Skeletal muscle cell (primary cell): ENCODE results near the gene MAML3.
A peak's percentile ranks its signal among the peaks of the same experiment; 100 is the strongest.

Experiments
- DNase-seq: peaks from one replicate; pipeline ENCODE4 v3.0.0-alpha.2; 2010; ENCODE audit warnings: low read depth
- H3K4me3 ChIP-seq: 2 replicates; pipeline ENCODE4 v1.5.1; 2011; ENCODE audit warnings: low read depth, mild to moderate bottlenecking, control low read depth, low read length, moderate library complexity

Gene MAML3

DNA sequence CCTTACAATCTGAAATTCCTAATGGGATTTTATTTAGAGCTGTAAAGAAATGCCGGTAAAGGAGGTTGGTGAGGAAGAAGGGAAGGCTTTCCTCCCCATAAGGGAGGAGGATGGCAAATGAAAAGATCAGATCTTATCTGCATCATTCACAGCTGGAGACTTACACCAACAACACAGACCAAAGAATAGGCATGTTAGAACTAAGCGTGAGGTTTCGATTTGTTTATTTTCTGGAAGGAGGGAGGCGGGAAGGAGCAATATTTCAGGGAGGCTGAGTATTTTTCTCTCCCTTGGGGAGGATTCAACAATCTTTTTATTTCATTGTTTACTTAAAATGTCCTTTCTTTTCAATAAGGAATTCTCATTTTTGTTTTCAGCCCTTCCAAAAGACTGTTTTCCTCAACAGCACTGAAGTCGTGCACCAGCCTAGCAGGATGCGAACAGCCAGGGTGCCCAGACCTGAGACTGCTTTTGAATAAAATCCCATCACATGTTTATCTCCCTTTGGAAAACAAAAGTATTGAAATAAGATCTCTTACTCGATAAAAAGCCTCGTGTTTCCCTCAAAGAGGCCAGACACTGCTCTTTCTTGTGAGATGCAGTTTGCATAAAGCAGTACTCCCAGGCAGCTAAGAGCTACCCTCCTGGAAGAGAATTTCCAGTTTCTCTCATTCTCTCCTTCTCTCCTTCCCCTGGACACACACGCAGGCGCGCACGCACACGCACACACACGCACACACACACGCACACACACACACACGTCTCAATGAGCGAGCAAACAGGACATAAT lies 252.3 kb downstream of the MAML3 start:
- peak overlapping the region; percentile 21 for H3K4me3 ChIP-seq
- no peak for DNase-seq

DNA sequence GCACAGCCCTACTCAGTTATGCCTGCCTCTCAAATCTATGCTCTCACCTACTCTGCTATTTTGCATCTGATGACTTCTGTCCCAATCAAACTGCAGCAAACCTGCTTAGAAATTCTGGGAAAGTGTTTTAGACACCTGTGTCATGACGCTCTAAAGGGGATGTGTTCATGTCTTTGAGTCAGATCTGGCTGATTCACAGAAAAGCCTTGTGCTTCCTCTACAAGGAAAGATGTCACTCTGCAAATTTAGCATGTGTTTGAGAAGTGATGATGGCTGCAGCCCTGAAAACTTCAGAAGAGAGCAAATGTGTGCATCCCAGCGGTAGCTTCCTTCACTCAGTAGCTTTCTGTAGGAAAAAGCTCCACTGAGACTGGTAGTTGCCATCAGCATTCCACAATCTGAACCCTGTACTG lies 253.0 kb downstream of the MAML3 start:
- H3K4me3 ChIP-seq: no peak overlapping the region
- no peak for DNase-seq

DNA sequence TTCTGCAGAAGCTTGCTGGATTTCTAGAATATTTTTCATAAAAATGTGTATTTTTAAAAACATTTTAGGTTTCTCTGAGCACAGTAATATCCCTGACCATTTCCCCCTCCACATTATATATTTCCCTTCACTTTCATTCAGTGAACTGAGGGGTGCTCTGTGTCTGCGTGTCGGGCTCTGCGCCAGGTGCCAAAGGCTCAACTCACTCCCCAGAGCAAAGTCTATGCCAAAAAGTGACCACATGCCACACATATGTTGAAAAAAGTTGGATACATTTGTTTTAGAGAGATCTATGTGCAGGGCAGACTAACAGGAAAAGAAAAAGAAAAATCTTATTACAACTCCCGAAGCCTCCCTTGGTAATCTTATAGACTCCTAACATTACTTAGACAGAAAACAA lies 254.6 kb downstream of the MAML3 start:
- no peak overlapping the region for H3K4me3 ChIP-seq
- no peak for DNase-seq

DNA sequence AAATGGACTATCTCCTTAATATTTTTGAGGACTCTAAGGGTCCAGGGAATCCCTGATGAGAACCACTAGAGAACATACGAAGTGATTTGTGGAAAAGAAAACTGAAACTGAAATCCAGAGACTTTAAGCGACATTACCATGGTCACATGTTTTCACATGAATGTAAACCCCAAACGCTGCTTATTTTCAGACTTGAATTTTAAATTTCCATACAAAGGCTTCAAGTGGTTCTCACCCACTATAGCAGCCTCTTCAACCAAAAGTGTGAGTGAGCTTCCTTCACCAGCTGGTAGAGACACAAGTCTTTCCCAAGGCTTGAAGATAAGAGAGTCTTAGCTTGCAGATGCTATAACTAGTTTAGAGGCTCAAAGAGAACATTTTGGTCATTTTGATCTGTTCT lies 255.7 kb downstream of the MAML3 start:
- no peak for DNase-seq
- H3K4me3 ChIP-seq: no peak overlapping the region

DNA sequence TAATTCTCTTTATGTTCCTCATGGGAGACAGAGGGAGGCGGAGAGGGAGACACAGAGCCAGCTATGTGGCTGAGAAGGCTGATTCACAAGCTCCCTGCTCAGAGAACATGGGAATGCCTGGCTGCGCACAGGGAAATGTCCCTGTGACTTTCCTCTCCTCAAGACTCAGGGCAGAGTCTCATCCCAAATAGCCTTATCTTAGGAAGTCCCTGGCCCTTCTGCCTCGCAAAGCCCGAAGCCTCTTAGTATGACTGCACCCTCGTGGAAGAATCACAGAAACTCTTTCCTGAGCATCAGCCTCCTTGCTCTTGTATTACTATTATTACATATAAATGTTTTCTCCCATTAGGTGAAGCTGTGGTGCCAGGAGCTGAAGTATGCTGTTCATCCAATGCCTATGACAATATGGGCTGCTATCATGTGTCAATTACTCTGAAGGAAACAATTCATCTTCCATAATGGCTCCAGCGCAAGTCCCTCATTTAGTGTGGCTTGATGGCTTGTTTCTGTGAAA lies 257.8 kb downstream of the MAML3 start:
- DNase-seq: no peak
- no peak overlapping the region for H3K4me3 ChIP-seq

DNA sequence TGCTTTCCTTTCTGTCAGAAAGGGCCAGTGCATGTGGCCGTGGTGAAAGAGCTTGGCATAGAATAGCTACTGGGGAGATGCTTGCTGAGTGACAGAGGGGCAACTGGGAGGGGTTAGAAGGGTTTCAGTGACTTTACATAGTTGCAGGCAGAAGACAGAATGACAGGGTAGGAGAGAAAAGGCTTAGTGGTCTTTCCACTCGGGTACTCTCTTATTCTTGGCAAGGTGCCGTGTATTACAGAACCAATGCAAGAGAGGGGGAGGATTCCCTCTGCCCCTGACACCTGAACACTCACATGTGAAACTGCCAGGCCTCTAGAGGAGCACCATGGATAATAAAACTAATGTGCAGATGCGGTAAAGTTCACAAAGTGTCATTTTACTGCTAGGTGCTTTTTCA lies 260.2 kb downstream of the MAML3 start:
- DNase-seq: no peak
- no peak overlapping the region for H3K4me3 ChIP-seq

DNA sequence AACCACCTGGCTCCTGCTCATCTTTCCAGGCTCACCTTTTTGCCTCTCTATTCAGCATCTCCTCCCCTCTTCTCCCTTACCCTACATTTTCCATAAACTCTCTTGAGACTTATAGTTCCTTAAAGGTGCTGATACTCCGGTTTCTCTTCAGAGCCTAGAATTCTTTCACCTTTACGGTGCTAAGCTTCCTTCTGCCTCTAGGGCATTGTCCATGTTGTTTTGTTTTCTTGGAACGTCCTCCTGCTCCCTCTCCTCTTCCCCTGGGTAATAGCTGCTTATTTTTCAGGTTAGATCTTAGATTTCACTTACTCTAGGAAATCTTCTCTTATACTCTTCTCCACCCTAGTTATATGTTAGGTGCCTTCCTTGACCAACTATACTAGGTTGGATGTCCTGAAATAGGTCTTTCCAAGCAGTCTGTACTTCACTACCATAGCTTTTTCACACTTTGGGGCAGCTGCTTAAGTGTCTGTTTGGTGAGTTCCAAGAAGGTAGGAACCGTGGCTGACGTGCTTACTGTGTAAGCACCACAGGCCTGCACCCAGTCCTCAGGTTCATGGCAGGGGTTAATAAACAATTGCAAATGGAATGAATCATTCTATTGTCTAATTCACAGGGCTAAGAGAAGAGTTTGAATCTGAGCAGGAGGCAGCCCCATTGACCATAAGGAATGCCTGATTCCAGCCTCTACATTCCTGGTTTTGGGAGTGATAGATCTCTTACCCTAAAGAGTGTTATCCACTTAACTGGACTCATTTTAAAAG lies 260.8 kb downstream of the MAML3 start:
- no peak overlapping the region for H3K4me3 ChIP-seq
- no peak for DNase-seq

DNA sequence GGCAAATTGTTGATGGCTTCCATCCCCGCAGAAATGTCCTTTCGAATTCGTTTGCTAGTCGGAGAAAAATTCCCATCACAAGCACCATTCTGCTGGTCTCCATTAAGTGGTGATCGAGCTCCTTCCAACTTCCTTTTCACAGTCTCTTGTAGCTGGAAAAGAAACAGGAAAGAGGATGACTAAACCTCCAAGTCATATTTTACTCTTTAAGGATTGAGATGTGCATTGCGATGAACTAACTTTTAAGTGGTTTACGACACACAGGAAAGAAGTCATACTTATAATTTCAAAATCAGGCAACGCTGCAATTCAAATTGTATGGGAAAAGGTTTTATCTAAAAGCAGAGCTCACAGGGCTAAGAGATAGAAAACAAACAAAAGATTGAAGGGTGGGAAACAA lies 263.2 kb downstream of the MAML3 start:
- no peak overlapping the region for H3K4me3 ChIP-seq
- peak; percentile 52 for DNase-seq

DNA sequence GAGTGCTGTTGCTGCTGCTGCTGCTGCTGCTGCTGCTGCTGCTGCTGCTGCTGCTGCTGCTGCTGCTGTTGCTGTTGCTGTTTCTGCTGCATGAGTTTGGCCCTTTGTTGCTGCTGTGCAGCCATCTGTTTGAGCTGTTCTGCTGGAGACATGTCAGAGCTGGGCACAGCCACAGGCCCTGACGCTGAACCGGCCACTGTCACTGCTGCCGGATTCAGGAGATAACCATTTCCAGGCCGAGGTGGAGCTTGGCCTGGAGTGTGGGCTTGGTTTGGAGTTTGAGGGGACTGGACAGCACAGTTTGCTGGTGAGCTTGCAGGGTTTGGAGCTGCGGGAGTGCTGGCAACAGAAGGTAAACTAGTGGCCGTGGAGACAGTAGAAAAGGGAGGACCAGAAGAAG lies 264.1 kb downstream of the MAML3 start:
- no peak overlapping the region for H3K4me3 ChIP-seq
- no peak for DNase-seq

DNA sequence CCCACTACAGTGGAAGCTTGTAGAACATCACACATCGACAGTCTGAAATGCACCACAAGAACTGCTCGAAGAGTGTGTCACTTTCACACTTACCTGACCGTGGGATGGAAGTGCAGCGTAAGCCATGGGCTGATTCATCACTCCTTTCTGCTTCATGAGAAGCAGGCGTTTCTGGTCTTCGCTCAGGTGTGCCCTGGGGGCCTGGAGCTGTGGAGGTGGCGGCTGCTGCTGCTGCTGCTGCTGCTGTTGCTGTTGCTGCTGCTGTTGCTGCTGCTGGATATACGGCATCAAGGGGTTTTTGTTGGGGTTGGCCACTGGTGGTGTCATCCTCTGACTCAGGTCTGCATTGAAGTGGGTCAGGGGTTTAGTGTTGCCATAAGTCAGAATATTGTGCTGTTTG lies 264.7 kb downstream of the MAML3 start:
- H3K4me3 ChIP-seq: no peak overlapping the region
- no peak for DNase-seq

DNA sequence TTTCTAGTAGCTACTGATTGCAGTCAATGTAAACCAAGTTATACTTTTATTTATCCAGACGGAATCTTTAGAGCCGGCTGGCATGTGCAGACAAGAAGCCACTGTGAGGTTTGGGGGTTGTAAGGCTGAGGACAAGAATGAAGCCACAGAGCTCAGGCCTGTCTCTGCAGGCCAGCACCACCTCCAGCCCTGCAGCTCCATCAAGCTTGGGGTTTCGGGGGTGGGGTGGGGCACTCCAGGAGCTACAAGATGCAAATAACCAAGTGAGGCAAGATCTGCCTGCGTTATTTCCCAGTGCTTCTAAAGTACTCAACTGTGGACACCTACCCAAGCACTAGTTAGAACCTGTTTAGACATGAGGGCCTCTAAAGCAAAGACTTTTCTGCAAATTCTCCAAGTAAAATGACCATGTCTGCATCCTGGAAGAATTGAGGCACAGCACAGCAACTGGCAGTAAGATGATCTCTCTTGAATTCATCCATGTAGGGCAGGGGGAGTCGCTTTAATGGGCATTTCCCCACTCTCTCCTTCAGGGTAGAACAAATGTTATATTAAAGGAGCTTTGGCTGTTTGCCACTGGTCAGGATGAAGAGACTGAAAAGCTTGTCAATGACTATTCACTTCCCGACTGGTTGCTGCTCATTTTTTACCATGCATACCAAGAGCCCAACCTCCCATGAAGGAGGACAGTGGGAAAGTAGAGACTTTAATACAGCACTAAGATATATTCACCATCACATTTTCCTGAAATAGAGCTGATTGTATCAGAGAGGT lies 265.8 kb downstream of the MAML3 start:
- no peak for DNase-seq
- H3K4me3 ChIP-seq: no peak overlapping the region

DNA sequence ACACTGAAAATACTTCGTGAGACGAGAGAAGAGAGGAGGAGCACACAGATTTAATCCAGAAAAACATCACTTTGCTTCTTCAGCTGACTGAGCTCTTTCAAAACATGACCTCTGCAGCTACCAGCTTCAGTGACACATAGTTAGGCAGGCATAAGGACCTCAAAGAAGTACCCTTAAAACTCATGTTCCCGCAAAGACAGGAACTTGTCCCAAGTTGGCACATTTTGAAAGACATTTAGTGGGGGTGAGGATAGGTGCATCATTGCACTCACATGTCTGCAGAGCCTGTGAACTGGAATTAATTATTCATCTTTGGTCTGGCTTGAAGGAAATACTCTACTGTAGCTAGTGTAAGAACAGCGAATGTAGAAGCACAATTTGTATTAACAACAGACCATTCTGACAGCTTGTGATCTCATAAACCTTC lies 266.6 kb downstream of the MAML3 start:
- no peak overlapping the region for H3K4me3 ChIP-seq
- DNase-seq: no peak

DNA sequence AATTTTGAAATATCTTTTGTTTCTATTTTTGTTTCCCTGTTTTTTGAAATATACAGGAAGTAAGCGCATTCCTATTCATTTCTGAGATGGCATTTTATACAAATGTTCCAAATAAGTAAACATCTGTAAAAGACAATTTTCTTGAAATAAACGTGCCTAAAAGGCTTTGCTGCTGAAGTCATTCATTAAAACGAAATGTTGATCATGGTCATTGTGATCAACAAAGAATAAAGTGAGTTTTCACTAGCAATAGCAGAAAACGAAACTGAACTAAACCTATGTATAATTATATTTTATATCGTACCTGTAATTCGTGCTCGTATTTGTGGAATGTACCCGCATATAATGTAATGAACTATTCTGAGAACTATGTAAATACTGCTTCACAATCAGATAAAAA lies 267.2 kb downstream of the MAML3 start:
- H3K4me3 ChIP-seq: no peak overlapping the region
- no peak for DNase-seq

DNA sequence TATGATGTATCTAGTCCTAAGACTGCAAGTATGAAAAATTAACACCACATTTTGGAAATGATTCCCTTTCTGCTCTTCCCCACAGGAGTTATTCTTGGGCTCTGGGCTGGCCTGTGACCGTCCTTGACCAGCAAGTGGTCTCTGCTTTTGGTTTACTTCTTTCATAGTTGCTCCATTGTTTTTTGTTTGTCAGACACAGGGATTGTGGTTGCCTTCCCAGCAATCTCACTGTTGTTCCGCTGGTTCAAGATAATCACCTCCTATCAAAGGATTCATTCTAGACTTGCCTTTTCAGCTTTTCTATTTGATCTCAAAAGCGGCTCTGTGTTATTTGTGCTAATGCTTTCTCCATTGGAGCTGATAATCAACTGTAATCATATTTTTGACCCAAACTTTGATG lies 269.5 kb downstream of the MAML3 start:
- no peak for DNase-seq
- H3K4me3 ChIP-seq: no peak overlapping the region

DNA sequence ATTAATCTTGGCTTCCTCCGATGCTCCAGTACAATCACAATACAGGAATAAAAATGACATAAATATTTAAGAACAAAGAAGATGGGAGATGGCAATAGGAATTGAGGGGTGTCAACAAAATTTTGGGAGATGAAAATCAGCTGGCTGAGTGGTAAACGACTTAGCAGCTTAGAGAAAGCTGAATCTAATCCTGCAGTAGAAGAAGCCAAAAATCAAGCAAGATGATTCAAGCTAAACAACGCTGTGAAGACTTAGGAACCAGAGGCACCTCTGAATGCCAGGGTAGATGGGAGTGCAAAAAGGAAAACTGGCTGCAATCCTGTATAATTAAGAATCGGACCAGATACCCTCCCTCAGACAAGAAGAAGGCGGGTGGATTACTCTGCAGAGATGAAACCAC lies 273.1 kb downstream of the MAML3 start:
- no peak for DNase-seq
- no peak overlapping the region for H3K4me3 ChIP-seq

DNA sequence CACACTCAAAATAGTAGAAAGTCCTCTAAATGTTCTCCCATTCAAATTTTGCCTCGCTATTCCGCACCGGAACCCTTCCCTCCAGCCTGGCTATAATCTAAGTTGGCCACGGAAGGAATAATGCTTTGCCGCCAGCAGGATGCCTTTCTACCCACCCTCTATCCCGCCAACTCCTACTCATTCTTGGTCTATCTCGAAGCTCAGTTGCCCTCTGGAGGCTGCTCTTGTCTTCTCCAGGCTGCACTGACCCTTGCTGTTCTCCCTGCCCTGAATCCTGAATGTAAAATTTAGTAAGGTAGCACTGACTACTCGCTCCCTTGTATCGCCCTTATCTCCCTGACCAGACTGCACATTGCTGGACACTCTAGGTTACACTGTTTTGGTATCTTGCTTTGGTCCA lies 275.9 kb downstream of the MAML3 start:
- no peak for DNase-seq
- H3K4me3 ChIP-seq: no peak overlapping the region

DNA sequence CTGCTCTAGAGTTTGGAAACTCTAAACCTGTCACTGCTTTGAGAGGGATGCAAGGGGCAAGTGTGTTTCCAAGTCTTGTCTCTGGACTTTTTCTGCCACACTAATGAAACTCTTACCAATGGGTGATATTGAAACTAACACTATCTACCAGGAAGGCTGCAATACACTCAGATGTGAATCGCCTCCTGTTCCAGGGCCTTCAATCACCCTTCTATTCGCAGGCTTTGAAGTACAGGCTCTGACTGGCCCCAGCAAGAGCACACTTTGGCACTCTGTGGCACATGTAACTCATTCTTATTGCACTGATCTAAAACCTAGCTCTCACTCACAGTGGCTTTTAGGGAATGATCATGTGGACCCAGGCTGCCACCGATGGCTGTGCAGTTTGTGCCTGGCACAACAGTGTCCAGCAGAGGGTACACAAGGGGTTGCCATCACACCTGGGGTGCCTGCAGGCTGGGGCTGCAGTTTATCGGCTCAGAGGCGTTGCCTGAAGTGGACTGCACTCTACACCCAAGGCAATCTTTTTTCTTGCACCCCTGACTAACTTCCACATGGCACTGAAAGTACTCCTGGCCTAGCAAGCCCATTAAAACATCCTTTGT lies 277.5 kb downstream of the MAML3 start:
- no peak for DNase-seq
- H3K4me3 ChIP-seq: no peak overlapping the region

DNA sequence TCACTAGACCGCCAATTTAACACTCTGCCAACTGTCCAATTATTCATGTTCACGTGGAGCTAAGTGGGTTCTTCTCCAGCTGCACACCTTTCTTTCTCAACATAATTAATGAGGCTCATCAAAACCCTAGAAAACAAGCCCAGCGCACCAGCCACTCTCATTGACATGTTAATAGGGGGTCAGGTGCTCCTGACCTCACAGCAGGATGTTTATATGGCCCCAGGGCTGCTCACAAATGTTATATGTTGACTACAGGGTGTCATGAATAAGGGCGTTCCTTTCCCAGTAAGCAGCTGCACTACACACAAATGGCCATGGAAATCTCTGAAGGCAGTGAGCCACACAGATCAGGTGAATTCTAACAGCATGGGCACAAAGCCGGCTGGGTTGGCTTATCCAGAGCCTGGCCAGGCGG lies 278.6 kb downstream of the MAML3 start:
- DNase-seq: no peak
- no peak overlapping the region for H3K4me3 ChIP-seq

DNA sequence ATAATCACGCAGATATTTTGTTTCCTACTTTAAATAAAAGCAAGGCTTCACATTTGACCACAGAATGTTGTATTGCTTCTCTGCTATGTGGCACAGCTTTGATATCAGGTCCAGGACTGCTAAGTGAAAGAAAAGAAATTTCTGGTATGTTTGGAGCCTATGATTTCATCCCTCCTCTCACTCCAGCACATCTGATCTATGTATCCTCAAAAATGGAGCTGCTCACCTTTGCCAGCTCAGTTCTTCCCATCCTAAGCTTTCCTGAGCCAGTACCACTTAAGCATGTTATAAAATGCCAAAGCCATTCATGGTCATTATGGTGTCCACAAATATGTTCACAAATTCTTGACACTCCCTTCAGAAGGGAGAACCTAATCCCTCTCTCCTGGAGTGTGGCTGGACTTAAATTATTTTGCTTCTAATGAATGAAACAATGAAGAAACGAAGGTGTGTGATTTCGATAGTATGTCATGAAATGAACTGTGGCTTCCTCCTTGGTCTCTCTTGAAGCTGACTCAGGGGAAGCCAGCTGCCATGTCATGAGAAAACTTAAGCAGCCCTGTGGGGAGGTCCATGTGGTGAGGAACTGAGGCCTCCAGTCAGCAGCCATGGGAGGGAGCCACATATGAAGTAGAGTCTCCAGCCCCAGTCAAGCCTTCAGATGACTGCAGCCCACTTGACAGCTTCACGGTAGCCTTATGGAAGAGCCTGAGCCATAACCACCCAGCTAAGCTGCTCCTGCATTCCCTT lies 280.7 kb downstream of the MAML3 start:
- no peak overlapping the region for H3K4me3 ChIP-seq
- no peak for DNase-seq
